GM19455 (cell line): ENCODE measurements around the gene STAB2.
A peak's percentile ranks its signal among the peaks of the same experiment; 100 is the strongest.

Experiments
- ATAC-seq: cut with Tn5 transposase; IDR thresholded peaks from one replicate; pipeline ENCODE4 v1.9.1; 2021; ENCODE audit not compliant: unreplicated experiment

STAB2 gene

GRCh38 chr12:103586132-103586531 is 941 bp upstream of the STAB2 start:
- ATAC-seq = no peak

GRCh38 chr12:103588680-103589079 is 1.6 kb downstream of the STAB2 start:
- ATAC-seq = no peak

- no peak for ATAC-seq
Observed at GRCh38 chr12:103589517-103589916, 2.4 kb downstream of the STAB2 start.

GRCh38 chr12:103590271-103590670 is 3.2 kb downstream of the STAB2 start:
- no peak for ATAC-seq

- no peak for ATAC-seq
Observed at GRCh38 chr12:103596981-103597380, 9.9 kb downstream of the STAB2 start.

GRCh38 chr12:103599274-103599673 is 12.2 kb downstream of the STAB2 start:
- no peak for ATAC-seq

GRCh38 chr12:103600967-103601728 is 14.1 kb downstream of the STAB2 start:
- no peak for ATAC-seq

- ATAC-seq = no peak
Observed at GRCh38 chr12:103620395-103620794, 33.3 kb downstream of the STAB2 start.

- no peak for ATAC-seq
Observed at GRCh38 chr12:103623716-103624115, 36.6 kb downstream of the STAB2 start.

GRCh38 chr12:103626498-103626897 is 39.4 kb downstream of the STAB2 start:
- no peak for ATAC-seq

GRCh38 chr12:103627189-103627855 is 40.2 kb downstream of the STAB2 start:
- no peak for ATAC-seq

- peak; percentile 87 for ATAC-seq
Observed at GRCh38 chr12:103632554-103633216, 45.6 kb downstream of the STAB2 start.

- no peak for ATAC-seq
Observed at GRCh38 chr12:103634732-103635131, 47.7 kb downstream of the STAB2 start.

- no peak for ATAC-seq
Observed at GRCh38 chr12:103635419-103635818, 48.3 kb downstream of the STAB2 start.

GRCh38 chr12:103637021-103637420 is 49.9 kb downstream of the STAB2 start:
- no peak for ATAC-seq

GRCh38 chr12:103637429-103637828 is 50.4 kb downstream of the STAB2 start:
- ATAC-seq = no peak

GRCh38 chr12:103639983-103640382 is 52.9 kb downstream of the STAB2 start:
- ATAC-seq = no peak

GRCh38 chr12:103640410-103640809 is 53.3 kb downstream of the STAB2 start:
- no peak for ATAC-seq

- no peak for ATAC-seq
Observed at GRCh38 chr12:103640831-103641230, 53.8 kb downstream of the STAB2 start.

GRCh38 chr12:103642240-103642864 is 55.3 kb downstream of the STAB2 start:
- no peak for ATAC-seq

- ATAC-seq = no peak
Observed at GRCh38 chr12:103645202-103645601, 58.1 kb downstream of the STAB2 start.

GRCh38 chr12:103647267-103647666 is 60.2 kb downstream of the STAB2 start:
- ATAC-seq = no peak
